ENCODE data around the gene ATR. TPM values are rescaled to one million over a fixed set of nuclear protein-coding genes. Genes with fewer than 3 reads are reported as not detected.
A peak's percentile ranks its signal among the peaks of the same experiment; 100 is the strongest.

ATR gene
- total and polyA plus RNA-seq, 2 donors (not counting 1 experiment from before 2014, with no cell fraction given): 12.5 to 17.0 TPM

GRCh38 chr3:142447852-142448823 lies 130.4 kb downstream of the ATR start, which contains the start of gene XRN1:
Gene XRN1, minus strand, starts transcription at chr3:142448037. Its CDS starts 93 bp downstream, at chr3:142447944.
- no peak for TF ChIP-seq CTCF (conservative IDR thresholded peaks at IDR 0.05 in 1 of 2, IDR thresholded peaks at IDR 0.05 in 1 of 2; ENCODE audit: low read depth in 1 of 2, low read length in 2 of 2)
- TF ChIP-seq EZH2 (IDR thresholded peaks at IDR 0.05; ENCODE audit: low read length, missing control alignments): no peak
- DNase-seq (ENCODE audit: low read depth in 2 of 2): peak; percentile 92 to 95
- Histone ChIP-seq H3K36me3 (ENCODE audit: control insufficient read depth, insufficient read depth, low read length) (no peaks in the 10 kb centered on the region), H3K9ac (ENCODE audit: insufficient read depth, low read length) (peak within 1 kb of the TSS; percentile 99), H3K27me3 (ENCODE audit: control insufficient read depth, insufficient read depth, low read length) (no peaks in the 10 kb centered on the region), H3K27ac (ENCODE audit: insufficient read depth, low read length) (peak within 1 kb of the TSS; percentile 100), H3K9me3 (ENCODE audit: control insufficient read depth, insufficient read depth, low read depth, low read length) (no peaks in the 10 kb centered on the region), H3K4me1 (ENCODE audit: control insufficient read depth, extremely low read depth, insufficient read depth, low read length) (peaks cover 6% of the 10 kb centered on the region), H3K4me3 (replicated peaks in 1 of 4; ENCODE audit: control extremely low read depth in 1 of 4, insufficient read depth in 1 of 4, low read depth in 3 of 4, low read length in 4 of 4) (peak within 1 kb of the TSS; percentile 80 to 100 (median 96)), H2AFZ (ENCODE audit: low read length) (peak within 1 kb of the TSS; percentile 86), H3K79me2 (ENCODE audit: control insufficient read depth, insufficient read depth, low read length) (peaks cover 44% of the 10 kb centered on the region), H4K20me1 (ENCODE audit: control insufficient read depth, extremely low read depth, insufficient read depth, low read length) (no peaks in the 10 kb centered on the region), H3K4me2 (ENCODE audit: extremely low read depth, insufficient read depth, low read length) (peak within 1 kb of the TSS; percentile 67)

- Histone ChIP-seq H3K27ac (ENCODE audit: insufficient read depth, low read length) (peak overlapping the region; percentile 100), H3K4me2 (ENCODE audit: extremely low read depth, insufficient read depth, low read length) (peak overlapping the region; percentile 33), H3K36me3 (ENCODE audit: control insufficient read depth, insufficient read depth, low read length) (no peaks in the 10 kb centered on the region), H2AFZ (ENCODE audit: low read length) (peak overlapping the region; percentile 86), H4K20me1 (ENCODE audit: control insufficient read depth, extremely low read depth, insufficient read depth, low read length) (no peaks in the 10 kb centered on the region), H3K9me3 (ENCODE audit: control insufficient read depth, insufficient read depth, low read depth, low read length) (no peaks in the 10 kb centered on the region), H3K4me1 (ENCODE audit: control insufficient read depth, extremely low read depth, insufficient read depth, low read length) (peaks cover 6% of the 10 kb centered on the region), H3K27me3 (ENCODE audit: control insufficient read depth, insufficient read depth, low read length) (no peaks in the 10 kb centered on the region), H3K79me2 (ENCODE audit: control insufficient read depth, insufficient read depth, low read length) (peaks cover 45% of the 10 kb centered on the region), H3K4me3 (replicated peaks in 1 of 4; ENCODE audit: control extremely low read depth in 1 of 4, insufficient read depth in 1 of 4, low read depth in 3 of 4, low read length in 4 of 4) (peak overlapping the region; percentile 77 to 100 (median 88)), H3K9ac (ENCODE audit: insufficient read depth, low read length) (peak overlapping the region; percentile 99)
- no peak for TF ChIP-seq CTCF (conservative IDR thresholded peaks at IDR 0.05 in 1 of 2, IDR thresholded peaks at IDR 0.05 in 1 of 2; ENCODE audit: low read depth in 1 of 2, low read length in 2 of 2)
- DNase-seq (ENCODE audit: low read depth in 2 of 2): peak; percentile 50 to 64
Observed at GRCh38 chr3:142447301-142447851, 131.2 kb downstream of the ATR start.

GRCh38 chr3:142445816-142446254 lies 132.7 kb downstream of the ATR start:
- Histone ChIP-seq H3K9me3 (ENCODE audit: control insufficient read depth, insufficient read depth, low read depth, low read length) (no peaks in the 10 kb centered on the region), H3K79me2 (ENCODE audit: control insufficient read depth, insufficient read depth, low read length) (peaks cover 52% of the 10 kb centered on the region), H3K27ac (ENCODE audit: insufficient read depth, low read length) (peak overlapping the region; percentile 34), H3K36me3 (ENCODE audit: control insufficient read depth, insufficient read depth, low read length) (no peaks in the 10 kb centered on the region), H3K27me3 (ENCODE audit: control insufficient read depth, insufficient read depth, low read length) (no peaks in the 10 kb centered on the region), H3K4me1 (ENCODE audit: control insufficient read depth, extremely low read depth, insufficient read depth, low read length) (peaks cover 6% of the 10 kb centered on the region), H3K9ac (ENCODE audit: insufficient read depth, low read length) (no peak overlapping the region), H3K4me3 (replicated peaks in 1 of 4; ENCODE audit: control extremely low read depth in 1 of 4, insufficient read depth in 1 of 4, low read depth in 3 of 4, low read length in 4 of 4) (peak overlapping the region; percentile 77 to 100 (median 88)), H2AFZ (ENCODE audit: low read length) (no peak overlapping the region), H3K4me2 (ENCODE audit: extremely low read depth, insufficient read depth, low read length) (peak overlapping the region; percentile 33), H4K20me1 (ENCODE audit: control insufficient read depth, extremely low read depth, insufficient read depth, low read length) (no peaks in the 10 kb centered on the region)
- DNase-seq (ENCODE audit: low read depth in 2 of 2): peak; percentile 36 to 50
- TF ChIP-seq EZH2 (IDR thresholded peaks at IDR 0.05; ENCODE audit: low read length, missing control alignments) (no peak), CTCF (conservative IDR thresholded peaks at IDR 0.05 in 1 of 2, IDR thresholded peaks at IDR 0.05 in 1 of 2; ENCODE audit: low read depth in 1 of 2, low read length in 2 of 2) (no peak)
